Hematopoietic multipotent progenitor cell treated with erythropoietin and hydrocortisone succinate and interleukin-3 and kit ligand, for 4 days (in vitro differentiated cells): ENCODE data around the gene AFAP1.
"Not testable (repeated sequence)": the region's sequence is repeated elsewhere in the genome, so short reads cannot be mapped to it uniquely, and the experiment has no call there.

Experiments
- DNase-seq: peaks from one replicate; pipeline ENCODE4 v3.0.0-alpha.2; 2015

The AFAP1 gene

GRCh38 chr4:7945709-7946380, 6.2 kb upstream of the AFAP1 start:
- no peak for DNase-seq

GRCh38 chr4:7944599-7945220, 5.0 kb upstream of the AFAP1 start:
- DNase-seq: no peak

GRCh38 chr4:7943688-7944087, 4.0 kb upstream of the AFAP1 start:
- DNase-seq: not testable (repeated sequence)

- no peak for DNase-seq
Observed at GRCh38 chr4:7943211-7943610, 3.5 kb upstream of the AFAP1 start.

- no peak for DNase-seq
Observed at GRCh38 chr4:7941965-7942496, 2.4 kb upstream of the AFAP1 start.

- no peak for DNase-seq
Observed at GRCh38 chr4:7941111-7941964, 1.7 kb upstream of the AFAP1 start.

GRCh38 chr4:7938609-7939376, 868 bp downstream of the AFAP1 start:
- DNase-seq: no peak

- DNase-seq: no peak
Observed at GRCh38 chr4:7938266-7938608, 1.4 kb downstream of the AFAP1 start.

- peak; percentile 62 for DNase-seq
Observed at GRCh38 chr4:7937006-7937405, 2.7 kb downstream of the AFAP1 start.

GRCh38 chr4:7933651-7934510, 5.8 kb downstream of the AFAP1 start:
- no peak for DNase-seq

- no peak for DNase-seq
Observed at GRCh38 chr4:7932287-7932686, 7.4 kb downstream of the AFAP1 start.

GRCh38 chr4:7929118-7929951, 10.3 kb downstream of the AFAP1 start:
- no peak for DNase-seq

- no peak for DNase-seq
Observed at GRCh38 chr4:7928711-7929110, 10.9 kb downstream of the AFAP1 start.

GRCh38 chr4:7926822-7927221, 12.8 kb downstream of the AFAP1 start:
- no peak for DNase-seq

- no peak for DNase-seq
Observed at GRCh38 chr4:7924570-7924969, 15.1 kb downstream of the AFAP1 start.

- no peak for DNase-seq
Observed at GRCh38 chr4:7924163-7924562, 15.5 kb downstream of the AFAP1 start.

- no peak for DNase-seq
Observed at GRCh38 chr4:7922466-7922865, 17.2 kb downstream of the AFAP1 start.

GRCh38 chr4:7918981-7919380, 20.7 kb downstream of the AFAP1 start:
- no peak for DNase-seq

GRCh38 chr4:7918187-7918586, 21.5 kb downstream of the AFAP1 start:
- not testable (repeated sequence) for DNase-seq

GRCh38 chr4:7917669-7918068, 22.0 kb downstream of the AFAP1 start:
- no peak for DNase-seq

- no peak for DNase-seq
Observed at GRCh38 chr4:7915875-7916242, 23.8 kb downstream of the AFAP1 start.
